ENCODE results near the gene PPP2R1B. TPM values are rescaled to one million over a fixed set of nuclear protein-coding genes. Genes with fewer than 3 reads are reported as not detected.
"Not testable (repeated sequence)": the region's sequence is repeated elsewhere in the genome, so short reads cannot be mapped to it uniquely, and the experiment has no call there.

PPP2R1B gene
- polyA plus RNA-seq, 1 donor = 34.5 TPM

DNA sequence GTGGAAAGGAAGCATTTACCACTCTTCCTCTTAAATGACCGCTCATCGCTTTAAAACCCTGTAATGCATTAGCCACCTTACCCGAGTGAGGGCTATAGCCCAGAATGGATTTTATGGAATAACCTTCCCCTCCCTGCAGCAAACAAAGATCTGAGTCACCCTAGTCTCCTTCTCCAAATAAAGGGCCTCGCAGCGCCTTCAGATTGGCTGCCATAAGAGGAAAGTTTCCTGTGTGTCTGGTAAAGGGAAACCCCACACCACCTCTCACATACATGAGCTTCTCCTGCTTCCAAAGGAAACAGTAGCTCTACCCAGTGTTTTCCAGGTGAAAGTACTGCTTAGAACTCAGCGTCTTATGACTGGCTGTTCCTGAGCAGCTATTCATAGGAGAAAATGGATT, 47.8 kb downstream of the PPP2R1B start:
- WGBS (ENCODE audit: insufficient coverage, low lambda C conversion rate) = 80% methylated on average over 1 of the region's 6 CpGs
- H3K4me1 ChIP-seq (ENCODE audit: control insufficient read depth, insufficient read depth, low read length) = peaks cover 24% of the 10 kb centered on the region
- H3K36me3 ChIP-seq (ENCODE audit: control insufficient read depth, insufficient read depth, low read length) = peaks cover 70% of the 10 kb centered on the region
- peak overlapping the region; percentile 21 for H3K27ac ChIP-seq (ENCODE audit: low read length)
- peak in 1 of 2 donors; percentile 52 for DNase-seq
- H3K27me3 ChIP-seq (ENCODE audit: control insufficient read depth, insufficient read depth, low read length) = no peaks in the 10 kb centered on the region
- no peaks in the 10 kb centered on the region for H3K9me3 ChIP-seq (ENCODE audit: control insufficient read depth, low read depth, low read length)
- H3K4me3 ChIP-seq (ENCODE audit: low read length) = no peak overlapping the region

DNA sequence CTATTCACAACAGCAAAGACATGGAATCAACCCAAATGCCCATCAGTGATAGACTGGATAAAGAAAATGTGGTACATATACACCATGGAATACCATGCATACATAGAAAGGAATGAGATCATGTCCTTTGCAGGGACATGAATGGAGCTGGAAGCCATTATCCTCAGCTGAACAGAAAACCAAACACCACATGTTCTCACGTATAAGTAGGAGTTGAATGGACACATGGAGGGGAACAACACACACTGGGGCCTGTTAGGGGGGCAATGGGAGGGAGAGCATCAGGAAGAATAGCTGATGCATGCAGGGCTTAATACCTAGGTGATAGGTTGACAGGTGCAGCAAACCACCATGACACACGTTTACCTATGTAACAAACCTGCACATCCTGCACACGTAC, 48.5 kb downstream of the PPP2R1B start:
- Histone ChIP-seq H3K4me1 (ENCODE audit: control insufficient read depth, insufficient read depth, low read length) (peaks cover 20% of the 10 kb centered on the region), H3K36me3 (ENCODE audit: control insufficient read depth, insufficient read depth, low read length) (peaks cover 69% of the 10 kb centered on the region)
- not testable (repeated sequence) for H3K4me3 ChIP-seq (ENCODE audit: low read length); H3K27me3 ChIP-seq (ENCODE audit: control insufficient read depth, insufficient read depth, low read length); H3K27ac ChIP-seq (ENCODE audit: low read length); H3K9me3 ChIP-seq (ENCODE audit: control insufficient read depth, low read depth, low read length); DNase-seq
- WGBS (ENCODE audit: insufficient coverage, low lambda C conversion rate) = no CpG with 5 or more reads among the region's 3 CpGs

DNA sequence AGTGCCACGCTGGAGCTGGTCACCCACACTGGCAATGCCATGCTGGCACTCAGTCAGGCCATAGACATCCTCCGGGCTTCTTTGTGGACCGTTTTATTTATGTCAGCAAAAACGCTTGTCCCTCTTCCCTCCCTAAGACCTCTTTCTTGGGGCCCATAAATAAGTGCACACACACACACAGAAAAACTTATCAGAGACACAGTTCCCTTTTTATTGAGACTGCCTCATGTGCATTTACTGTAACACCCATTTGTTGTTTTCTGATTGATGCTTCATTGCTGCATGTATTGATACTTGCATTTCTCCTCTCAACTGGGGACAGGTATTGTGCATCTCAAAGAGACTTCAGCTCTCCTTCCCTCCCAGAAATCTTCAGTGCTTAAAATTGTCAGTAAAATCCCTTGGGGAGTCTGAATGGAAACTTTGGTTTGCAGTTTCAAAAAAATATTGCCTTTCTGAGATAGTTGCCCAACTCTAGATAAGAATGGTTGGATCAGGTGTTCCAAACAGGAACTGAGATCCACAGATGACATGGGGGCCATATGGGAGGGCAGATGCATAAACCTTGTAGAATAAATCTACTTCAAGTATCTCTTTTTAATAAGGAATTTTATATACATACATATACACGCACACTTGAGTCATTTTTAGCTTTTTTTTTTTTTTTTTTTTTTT, 50.9 kb downstream of the PPP2R1B start:
- Histone ChIP-seq H3K27ac (ENCODE audit: low read length) (no peak overlapping the region), H3K4me1 (ENCODE audit: control insufficient read depth, insufficient read depth, low read length) (peaks cover 4% of the 10 kb centered on the region), H3K4me3 (ENCODE audit: low read length) (no peak overlapping the region), H3K27me3 (ENCODE audit: control insufficient read depth, insufficient read depth, low read length) (no peaks in the 10 kb centered on the region), H3K36me3 (ENCODE audit: control insufficient read depth, insufficient read depth, low read length) (peaks cover 63% of the 10 kb centered on the region), H3K9me3 (ENCODE audit: control insufficient read depth, low read depth, low read length) (no peaks in the 10 kb centered on the region)
- no CpG with 5 or more reads among the region's 5 CpGs for WGBS (ENCODE audit: insufficient coverage, low lambda C conversion rate)
- DNase-seq = no peak

DNA sequence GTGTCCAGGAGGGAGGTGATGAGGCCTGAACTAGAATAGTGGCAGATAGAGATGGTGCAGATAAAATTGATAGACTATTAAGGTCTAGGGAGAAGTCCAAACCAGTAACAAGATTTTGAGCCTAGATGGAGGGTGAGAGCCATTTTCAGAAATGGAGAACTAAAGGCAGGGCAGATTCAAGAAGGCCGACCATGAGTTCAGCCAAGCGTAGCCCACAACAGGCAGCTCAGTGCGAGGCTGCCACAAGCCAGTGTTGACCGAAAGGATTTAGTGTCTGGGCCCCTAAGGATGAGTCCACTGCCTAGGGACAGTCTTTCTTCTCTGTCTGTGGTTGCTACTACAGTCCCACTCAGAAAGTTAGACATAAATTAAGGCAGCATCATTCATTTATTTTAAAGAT, 51.7 kb downstream of the PPP2R1B start:
- H3K36me3 ChIP-seq (ENCODE audit: control insufficient read depth, insufficient read depth, low read length) = peaks cover 59% of the 10 kb centered on the region
- H3K4me1 ChIP-seq (ENCODE audit: control insufficient read depth, insufficient read depth, low read length) = peaks cover 4% of the 10 kb centered on the region
- DNase-seq = no peak
- WGBS (ENCODE audit: insufficient coverage, low lambda C conversion rate) = no CpG with 5 or more reads among the region's 4 CpGs
- H3K9me3 ChIP-seq (ENCODE audit: control insufficient read depth, low read depth, low read length) = no peaks in the 10 kb centered on the region
- H3K4me3 ChIP-seq (ENCODE audit: low read length) = no peak overlapping the region
- H3K27ac ChIP-seq (ENCODE audit: low read length) = no peak overlapping the region
- H3K27me3 ChIP-seq (ENCODE audit: control insufficient read depth, insufficient read depth, low read length) = no peaks in the 10 kb centered on the region

DNA sequence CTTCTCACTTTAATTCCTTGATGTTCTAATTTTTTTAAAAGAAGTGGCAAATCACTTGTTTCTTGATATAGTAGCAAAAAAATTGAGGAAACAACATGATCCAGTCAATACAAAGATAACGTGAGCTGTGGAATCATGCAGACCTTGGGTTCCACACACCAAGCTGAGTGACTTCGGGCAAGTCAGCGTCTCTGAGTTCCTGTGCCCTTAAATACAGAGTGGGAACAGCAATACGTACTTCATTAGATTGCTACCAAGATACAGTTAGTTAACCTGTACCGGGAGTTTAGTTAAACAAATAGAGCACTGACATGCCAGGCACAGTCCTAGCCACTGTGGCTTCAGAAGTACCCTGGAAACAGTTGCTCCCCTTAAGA, 58.5 kb downstream of the PPP2R1B start:
- no peak overlapping the region for H3K27ac ChIP-seq (ENCODE audit: low read length)

DNA sequence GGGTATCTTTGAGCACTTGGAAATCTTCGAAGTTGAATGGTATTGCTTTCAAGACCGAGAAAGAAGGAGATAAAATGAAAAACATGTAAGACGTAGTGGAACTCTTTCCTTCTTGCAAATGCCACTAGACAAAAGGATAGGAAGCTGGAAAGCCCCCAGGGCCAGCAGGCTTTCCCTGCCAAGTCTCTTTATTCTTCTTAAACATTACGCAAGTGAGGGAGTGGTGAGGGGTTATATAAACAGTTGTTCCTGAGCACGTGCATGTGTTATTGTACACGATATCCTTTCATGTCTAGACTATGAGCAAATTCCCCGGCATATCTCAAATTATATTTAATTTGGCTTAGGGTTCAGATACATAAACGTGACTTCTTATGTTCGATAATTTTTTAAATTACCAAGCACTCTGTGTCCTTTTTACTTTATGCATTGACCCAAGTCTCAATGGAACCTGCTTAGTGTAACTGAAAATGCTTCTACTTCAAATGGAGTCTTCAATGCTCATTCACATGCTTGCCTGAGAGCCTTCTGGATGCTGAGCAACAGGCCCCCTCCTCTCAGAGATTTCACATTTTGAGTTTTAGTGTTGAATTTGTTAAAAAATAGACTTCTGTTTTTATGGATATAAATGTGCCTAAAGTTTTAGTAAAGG, 59.0 kb downstream of the PPP2R1B start:
- no CpG with 5 or more reads among the region's 9 CpGs for WGBS (ENCODE audit: insufficient coverage, low lambda C conversion rate)
- peaks cover 67% of the 10 kb centered on the region for H3K36me3 ChIP-seq (ENCODE audit: control insufficient read depth, insufficient read depth, low read length)
- no peak overlapping the region for H3K4me3 ChIP-seq (ENCODE audit: low read length)
- peak overlapping the region; percentile 31 for H3K27ac ChIP-seq (ENCODE audit: low read length)
- DNase-seq = peak; percentile 54 to 75
- H3K27me3 ChIP-seq (ENCODE audit: control insufficient read depth, insufficient read depth, low read length) = no peaks in the 10 kb centered on the region
- H3K4me1 ChIP-seq (ENCODE audit: control insufficient read depth, insufficient read depth, low read length) = peaks cover 6% of the 10 kb centered on the region
- H3K9me3 ChIP-seq (ENCODE audit: control insufficient read depth, low read depth, low read length) = no peaks in the 10 kb centered on the region

More for the DNA sequence above, 58.5 kb downstream of the PPP2R1B start:
- Histone ChIP-seq H3K4me1 (ENCODE audit: control insufficient read depth, insufficient read depth, low read length) (peaks cover 6% of the 10 kb centered on the region), H3K36me3 (ENCODE audit: control insufficient read depth, insufficient read depth, low read length) (peaks cover 69% of the 10 kb centered on the region), H3K27me3 (ENCODE audit: control insufficient read depth, insufficient read depth, low read length) (no peaks in the 10 kb centered on the region), H3K4me3 (ENCODE audit: low read length) (no peak overlapping the region), H3K9me3 (ENCODE audit: control insufficient read depth, low read depth, low read length) (no peaks in the 10 kb centered on the region)
- WGBS (ENCODE audit: insufficient coverage, low lambda C conversion rate) = no CpG with 5 or more reads among the region's 5 CpGs
- DNase-seq = no peak

DNA sequence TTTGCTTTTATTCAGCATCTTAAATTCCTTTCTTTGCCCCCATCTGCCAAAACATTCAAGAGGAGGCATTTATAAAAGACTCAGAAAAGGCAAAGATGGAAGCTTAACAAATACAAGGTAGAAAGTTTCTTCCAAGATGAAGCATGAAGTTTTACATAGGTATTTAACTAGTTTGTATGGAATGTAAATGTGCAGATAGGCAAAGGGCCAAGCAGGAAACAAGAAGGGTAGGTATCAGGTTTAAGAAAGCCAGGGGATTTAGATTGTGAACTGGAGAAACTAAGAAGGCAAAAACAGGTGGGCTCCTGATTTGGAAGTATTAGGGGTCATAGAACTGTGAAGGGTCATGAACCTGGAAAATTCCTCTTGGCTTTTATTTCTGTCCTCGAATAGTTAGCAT, 62.6 kb downstream of the PPP2R1B start:
- H3K4me1 ChIP-seq (ENCODE audit: control insufficient read depth, insufficient read depth, low read length) = peaks cover 9% of the 10 kb centered on the region
- no peak for DNase-seq
- 100% methylated on average over 1 of the region's 1 CpG for WGBS (ENCODE audit: insufficient coverage, low lambda C conversion rate)

DNA sequence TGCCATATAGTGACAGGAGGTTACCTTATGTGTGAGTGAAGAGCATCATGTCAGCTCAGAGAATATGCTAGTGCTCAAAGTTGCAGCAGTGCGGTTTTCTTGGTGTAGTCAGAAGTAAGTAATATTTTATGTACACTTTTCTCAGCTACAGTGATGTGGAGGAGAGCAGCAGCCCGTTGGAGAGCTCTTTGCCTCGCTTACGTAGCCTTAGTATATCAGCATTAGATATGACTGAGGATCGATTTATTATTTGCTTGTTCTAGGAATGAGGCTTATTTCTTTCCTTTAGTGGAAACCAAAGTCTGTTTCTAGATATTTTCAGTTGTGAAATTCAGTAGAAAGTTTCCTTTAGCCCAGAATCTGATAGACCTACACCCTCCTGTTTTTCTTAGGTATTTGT, 63.6 kb downstream of the PPP2R1B start:
- H3K27me3 ChIP-seq (ENCODE audit: control insufficient read depth, insufficient read depth, low read length) = no peaks in the 10 kb centered on the region
- H3K27ac ChIP-seq (ENCODE audit: low read length) = no peak overlapping the region
- peaks cover 41% of the 10 kb centered on the region for H3K36me3 ChIP-seq (ENCODE audit: control insufficient read depth, insufficient read depth, low read length)
- WGBS (ENCODE audit: insufficient coverage, low lambda C conversion rate) = no CpG with 5 or more reads among the region's 5 CpGs
- H3K4me3 ChIP-seq (ENCODE audit: low read length) = no peak overlapping the region
- H3K4me1 ChIP-seq (ENCODE audit: control insufficient read depth, insufficient read depth, low read length) = peaks cover 14% of the 10 kb centered on the region
- no peak for DNase-seq
- H3K9me3 ChIP-seq (ENCODE audit: control insufficient read depth, low read depth, low read length) = no peaks in the 10 kb centered on the region

More for the DNA sequence above, 62.6 kb downstream of the PPP2R1B start:
- Histone ChIP-seq H3K27ac (ENCODE audit: low read length) (no peak overlapping the region), H3K9me3 (ENCODE audit: control insufficient read depth, low read depth, low read length) (no peaks in the 10 kb centered on the region), H3K36me3 (ENCODE audit: control insufficient read depth, insufficient read depth, low read length) (peaks cover 49% of the 10 kb centered on the region), H3K4me3 (ENCODE audit: low read length) (no peak overlapping the region), H3K27me3 (ENCODE audit: control insufficient read depth, insufficient read depth, low read length) (no peaks in the 10 kb centered on the region)

DNA sequence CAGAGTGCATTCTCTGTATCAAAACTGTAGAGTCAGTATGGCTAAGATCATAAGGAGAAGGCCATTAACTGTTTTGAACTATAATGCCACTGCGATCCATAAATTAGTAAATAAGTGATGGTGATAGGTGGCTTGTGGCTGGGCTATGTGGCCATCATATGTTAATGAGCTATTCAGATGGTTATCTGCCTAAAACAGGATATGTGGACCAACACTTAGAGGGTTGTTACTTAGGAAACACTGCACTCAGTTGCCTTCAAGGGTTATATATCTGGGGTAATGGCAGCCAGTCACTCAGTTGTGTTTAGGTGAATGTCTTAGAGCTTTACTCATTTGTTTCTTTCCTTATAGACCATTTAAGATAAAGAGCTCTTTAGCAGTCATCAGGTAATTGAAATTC, 66.0 kb downstream of the PPP2R1B start:
- WGBS (ENCODE audit: insufficient coverage, low lambda C conversion rate) = no CpG with 5 or more reads among the region's 1 CpG
- H3K27me3 ChIP-seq (ENCODE audit: control insufficient read depth, insufficient read depth, low read length) = no peaks in the 10 kb centered on the region
- no peak overlapping the region for H3K4me3 ChIP-seq (ENCODE audit: low read length)
- H3K9me3 ChIP-seq (ENCODE audit: control insufficient read depth, low read depth, low read length) = no peaks in the 10 kb centered on the region
- H3K36me3 ChIP-seq (ENCODE audit: control insufficient read depth, insufficient read depth, low read length) = peaks cover 29% of the 10 kb centered on the region
- no peak for DNase-seq
- peaks cover 8% of the 10 kb centered on the region for H3K4me1 ChIP-seq (ENCODE audit: control insufficient read depth, insufficient read depth, low read length)
- no peak overlapping the region for H3K27ac ChIP-seq (ENCODE audit: low read length)

DNA sequence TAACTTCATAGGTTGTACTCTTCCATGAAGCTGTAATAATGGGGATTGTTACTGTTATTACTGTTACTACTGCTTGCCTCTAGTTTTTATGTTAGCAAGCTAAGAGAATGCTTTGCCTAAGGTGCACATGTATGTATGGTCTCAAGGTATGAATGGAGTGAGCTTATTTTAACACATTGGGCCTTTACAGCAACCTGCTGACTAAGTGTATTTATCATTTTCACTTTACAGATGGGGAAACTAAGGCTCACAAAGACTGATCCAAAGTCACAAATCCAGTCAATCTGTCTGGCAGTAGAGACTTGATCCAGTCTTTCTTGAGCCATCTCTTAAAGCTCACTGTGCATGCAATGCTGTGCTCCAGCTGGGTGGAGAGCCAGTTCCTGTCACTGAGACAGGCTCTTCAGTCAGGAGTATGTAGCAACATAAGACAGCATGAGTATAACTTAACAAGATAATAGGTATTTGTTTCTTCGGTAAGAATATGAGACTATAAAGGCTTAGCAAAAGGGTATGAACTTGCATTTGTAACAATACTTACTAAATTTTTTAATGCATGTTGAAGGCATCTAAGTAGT, 66.5 kb downstream of the PPP2R1B start:
- Histone ChIP-seq H3K4me3 (ENCODE audit: low read length) (no peak overlapping the region), H3K27ac (ENCODE audit: low read length) (no peak overlapping the region), H3K9me3 (ENCODE audit: control insufficient read depth, low read depth, low read length) (no peaks in the 10 kb centered on the region), H3K27me3 (ENCODE audit: control insufficient read depth, insufficient read depth, low read length) (no peaks in the 10 kb centered on the region), H3K4me1 (ENCODE audit: control insufficient read depth, insufficient read depth, low read length) (peaks cover 8% of the 10 kb centered on the region), H3K36me3 (ENCODE audit: control insufficient read depth, insufficient read depth, low read length) (peaks cover 25% of the 10 kb centered on the region)
- no peak for DNase-seq
- whole genome bisulfite sequencing (ENCODE audit: insufficient coverage, low lambda C conversion rate) = 100% methylated on average over 1 of the region's 1 CpG

All from large intestine (tissue), 3 donors.